Measurements from ENCODE around the gene MYL7. TPM values are rescaled to one million over a fixed set of nuclear protein-coding genes. Genes with fewer than 3 reads are reported as not detected.

Gene MYL7
- total RNA-seq, 1 donor from 2014 or later = 1.7 TPM

GRCh38 chr7:44167920-44168319 is 26.8 kb upstream of the MYL7 start:
- H3K36me3 Mint-ChIP-seq (ENCODE audit: insufficient read depth) = peaks cover 4% of the 10 kb centered on the region
- no peak overlapping the region for H3K27ac Mint-ChIP-seq
- H3K4me3 Mint-ChIP-seq (ENCODE audit: low read depth) = no peak overlapping the region
- TF ChIP-seq CTCF (IDR thresholded peaks at IDR 0.05; ENCODE audit: unreplicated experiment) = no peak
- no peak for DNase-seq (ENCODE audit: low spot score, unreplicated experiment)
- no peaks in the 10 kb centered on the region for H3K27me3 Mint-ChIP-seq
- peaks cover 4% of the 10 kb centered on the region for H3K4me1 Mint-ChIP-seq (ENCODE audit: low read depth)
- H3K9me3 Mint-ChIP-seq (ENCODE audit: low read depth) = peaks cover 14% of the 10 kb centered on the region

GRCh38 chr7:44163591-44163990 is 22.5 kb upstream of the MYL7 start:
- Mint-ChIP-seq H3K4me3 (ENCODE audit: low read depth) (no peak overlapping the region), H3K27me3 (no peaks in the 10 kb centered on the region), H3K9me3 (ENCODE audit: low read depth) (peaks cover 5% of the 10 kb centered on the region), H3K4me1 (ENCODE audit: low read depth) (peaks cover 4% of the 10 kb centered on the region), H3K27ac (no peak overlapping the region), H3K36me3 (ENCODE audit: insufficient read depth) (no peaks in the 10 kb centered on the region)
- DNase-seq (ENCODE audit: low spot score, unreplicated experiment) = no peak
- TF ChIP-seq CTCF (IDR thresholded peaks at IDR 0.05; ENCODE audit: unreplicated experiment) = no peak

- TF ChIP-seq CTCF (IDR thresholded peaks at IDR 0.05; ENCODE audit: unreplicated experiment) = no peak
- H3K27me3 Mint-ChIP-seq = no peaks in the 10 kb centered on the region
- H3K4me1 Mint-ChIP-seq (ENCODE audit: low read depth) = peaks cover 4% of the 10 kb centered on the region
- H3K27ac Mint-ChIP-seq = no peak overlapping the region
- peaks cover 5% of the 10 kb centered on the region for H3K9me3 Mint-ChIP-seq (ENCODE audit: low read depth)
- no peak overlapping the region for H3K4me3 Mint-ChIP-seq (ENCODE audit: low read depth)
- DNase-seq (ENCODE audit: low spot score, unreplicated experiment) = no peak
- no peaks in the 10 kb centered on the region for H3K36me3 Mint-ChIP-seq (ENCODE audit: insufficient read depth)
These were observed 21.8 kb upstream of the MYL7 start for GRCh38 chr7:44162785-44163395.

- Mint-ChIP-seq H3K9me3 (ENCODE audit: low read depth) (peaks cover 5% of the 10 kb centered on the region), H3K27me3 (no peaks in the 10 kb centered on the region), H3K27ac (no peak overlapping the region), H3K36me3 (ENCODE audit: insufficient read depth) (no peaks in the 10 kb centered on the region), H3K4me3 (ENCODE audit: low read depth) (no peak overlapping the region), H3K4me1 (ENCODE audit: low read depth) (peaks cover under 1% of the 10 kb centered on the region)
- no peak for DNase-seq (ENCODE audit: low spot score, unreplicated experiment)
- TF ChIP-seq CTCF (IDR thresholded peaks at IDR 0.05; ENCODE audit: unreplicated experiment) = no peak
These were observed 21.0 kb upstream of the MYL7 start for GRCh38 chr7:44162179-44162578.

- no peak for DNase-seq (ENCODE audit: low spot score, unreplicated experiment)
- no peak for TF ChIP-seq CTCF (IDR thresholded peaks at IDR 0.05; ENCODE audit: unreplicated experiment)
- no peak overlapping the region for H3K27ac Mint-ChIP-seq
These were observed 20.2 kb upstream of the MYL7 start for GRCh38 chr7:44161371-44161770.

More at GRCh38 chr7:44161371-44161770, 20.2 kb upstream of the MYL7 start:
- H3K36me3 Mint-ChIP-seq (ENCODE audit: insufficient read depth) = no peaks in the 10 kb centered on the region
- no peak overlapping the region for H3K4me3 Mint-ChIP-seq (ENCODE audit: low read depth)
- peaks cover 5% of the 10 kb centered on the region for H3K9me3 Mint-ChIP-seq (ENCODE audit: low read depth)
- H3K27me3 Mint-ChIP-seq = no peaks in the 10 kb centered on the region
- no peaks in the 10 kb centered on the region for H3K4me1 Mint-ChIP-seq (ENCODE audit: low read depth)

Measured in progenitor cell of endocrine pancreas (in vitro differentiated cells).